Astrocyte (in vitro differentiated cells and primary cell): Measurements from ENCODE around the gene CACNA1B. TPM values are rescaled to one million over a fixed set of nuclear protein-coding genes. Genes with fewer than 3 reads are reported as not detected.

Source experiments
- DNase-seq: peaks from one replicate; pipeline ENCODE4 v3.0.0-alpha.2; 2010; ENCODE audit warnings: low read depth
- FAIRE-seq: peaks from 2 replicates; lab custom pipeline; 2011; peaks lifted over from hg19 to GRCh38; lab: Jason Lieb, UNC
- H2AFZ ChIP-seq: 2 replicates; pipeline ENCODE4 v1.6.0; 2012; ENCODE audit warnings: low read depth, low read length, inconsistent platforms
- H3K27ac ChIP-seq: 2 replicates; pipeline ENCODE4 v1.5.1; 2011; ENCODE audit warnings: low read depth, low read length, inconsistent platforms
- H3K27me3 ChIP-seq: 2 replicates; pipeline ENCODE4 v1.6.0; 2011; ENCODE audit warnings: low read length, inconsistent platforms; ENCODE audit not compliant: insufficient read depth
- H3K36me3 ChIP-seq: 2 replicates; pipeline ENCODE4 v1.5.1; 2011; ENCODE audit warnings: low read length, inconsistent platforms; ENCODE audit not compliant: insufficient read depth
- H3K4me1 ChIP-seq: 2 replicates; pipeline ENCODE4 v1.5.1; 2011; ENCODE audit warnings: low read length, inconsistent platforms; ENCODE audit not compliant: insufficient read depth
- H3K4me2 ChIP-seq: 2 replicates; pipeline ENCODE4 v1.6.0; 2012; ENCODE audit warnings: low read length, inconsistent platforms
- H3K4me3 ChIP-seq: 2 replicates; pipeline ENCODE4 v1.5.1; 2011; ENCODE audit warnings: low read depth, mild to moderate bottlenecking, low read length, inconsistent platforms; ENCODE audit not compliant: insufficient read depth
- H3K79me2 ChIP-seq: 2 replicates; pipeline ENCODE4 v1.6.0; 2012; ENCODE audit warnings: mild to moderate bottlenecking, low read length, inconsistent platforms; ENCODE audit not compliant: insufficient read depth
- H3K9ac ChIP-seq: 2 replicates; pipeline ENCODE4 v1.6.0; 2012; ENCODE audit warnings: mild to moderate bottlenecking, low read length, inconsistent platforms
- H3K9me3 ChIP-seq: 2 replicates; pipeline ENCODE4 v1.5.1; 2012; ENCODE audit warnings: low read depth, mild to moderate bottlenecking, low read length, inconsistent platforms; ENCODE audit not compliant: insufficient read depth
- H4K20me1 ChIP-seq: 2 replicates; pipeline ENCODE4 v1.6.0; 2012; ENCODE audit warnings: low read length, inconsistent platforms; ENCODE audit not compliant: insufficient read depth
- H3K27ac Mint-ChIP-seq: one replicate; pipeline ENCODE4 v1.8.0; 2021; ENCODE audit warnings: mild to moderate bottlenecking, mixed read lengths; ENCODE audit not compliant: unreplicated experiment
- H3K27me3 Mint-ChIP-seq: one replicate; pipeline ENCODE4 v1.8.0; 2021; ENCODE audit warnings: low read depth, mixed read lengths; ENCODE audit not compliant: unreplicated experiment
- H3K36me3 Mint-ChIP-seq: one replicate; pipeline ENCODE4 v1.8.0; 2021; ENCODE audit warnings: low read depth, mixed read lengths; ENCODE audit not compliant: unreplicated experiment
- H3K4me1 Mint-ChIP-seq: one replicate; pipeline ENCODE4 v1.8.0; 2021; ENCODE audit warnings: low read depth, mixed read lengths; ENCODE audit not compliant: unreplicated experiment
- H3K4me3 Mint-ChIP-seq: one replicate; pipeline ENCODE4 v1.8.0; 2021; ENCODE audit warnings: mild to moderate bottlenecking, moderate library complexity, mixed read lengths; ENCODE audit not compliant: unreplicated experiment
- H3K9me3 Mint-ChIP-seq: one replicate; pipeline ENCODE4 v1.8.0; 2021; ENCODE audit warnings: mild to moderate bottlenecking, mixed read lengths; ENCODE audit not compliant: unreplicated experiment
- CTCF ChIP-seq: IDR thresholded peaks from 2 replicates; pipeline ENCODE4 v1.5.1; 2011; ENCODE audit warnings: low read depth, mild to moderate bottlenecking, inconsistent platforms, low read length, moderate library complexity; ENCODE audit not compliant: insufficient read depth
- EZH2 ChIP-seq: IDR thresholded peaks from 2 replicates; pipeline ENCODE4 v1.6.1; 2012; ENCODE audit warnings: mild to moderate bottlenecking, low read length, inconsistent platforms; ENCODE audit not compliant: insufficient read depth
- total RNA-seq: library from RNA; stranded (reverse); gene quantifications from 2 replicates; pipeline ENCODE4 v1.2.1, GENCODE V29; 2021

CACNA1B gene
- total RNA-seq, 1 donor from 2014 or later, result 3.1 TPM

- no peak for FAIRE-seq
- Histone ChIP-seq H3K27ac (no peak overlapping the region), H3K79me2 (no peaks in the 10 kb centered on the region), H2AFZ (no peak overlapping the region), H3K9me3 (peaks cover 22% of the 10 kb centered on the region), H4K20me1 (no peaks in the 10 kb centered on the region), H3K9ac (no peak overlapping the region), H3K4me2 (no peak overlapping the region), H3K4me1 (no peaks in the 10 kb centered on the region), H3K36me3 (no peaks in the 10 kb centered on the region), H3K27me3 (no peaks in the 10 kb centered on the region), H3K4me3 (no peak overlapping the region)
- Mint-ChIP-seq H3K36me3 (peaks cover 8% of the 10 kb centered on the region), H3K4me3 (no peak overlapping the region), H3K9me3 (peaks cover 25% of the 10 kb centered on the region), H3K4me1 (no peaks in the 10 kb centered on the region), H3K27ac (no peak overlapping the region), H3K27me3 (peaks cover 7% of the 10 kb centered on the region)
- DNase-seq, result no peak
- TF ChIP-seq CTCF (no peak), EZH2 (no peak)
Observed at GRCh38 chr9:137946993-137947392, 69.4 kb downstream of the CACNA1B start.

- Histone ChIP-seq H3K9me3 (peaks cover 22% of the 10 kb centered on the region), H2AFZ (no peak overlapping the region), H3K9ac (no peak overlapping the region), H4K20me1 (no peaks in the 10 kb centered on the region), H3K27ac (no peak overlapping the region), H3K79me2 (no peaks in the 10 kb centered on the region), H3K4me2 (no peak overlapping the region), H3K4me1 (no peaks in the 10 kb centered on the region), H3K4me3 (no peak overlapping the region), H3K27me3 (no peaks in the 10 kb centered on the region), H3K36me3 (no peaks in the 10 kb centered on the region)
- Mint-ChIP-seq H3K4me1 (no peaks in the 10 kb centered on the region), H3K27ac (no peak overlapping the region), H3K9me3 (peaks cover 21% of the 10 kb centered on the region), H3K4me3 (no peak overlapping the region), H3K27me3 (peaks cover 9% of the 10 kb centered on the region), H3K36me3 (peaks cover 7% of the 10 kb centered on the region)
- DNase-seq (no peak), FAIRE-seq (no peak)
- TF ChIP-seq EZH2 (no peak), CTCF (no peak)
Observed at GRCh38 chr9:137948642-137949041, 71.1 kb downstream of the CACNA1B start.

- no peak for DNase-seq
- H3K9me3 ChIP-seq, result peaks cover 22% of the 10 kb centered on the region
Observed at GRCh38 chr9:137949260-137949659, 71.7 kb downstream of the CACNA1B start.

More at GRCh38 chr9:137949260-137949659, 71.7 kb downstream of the CACNA1B start:
- Histone ChIP-seq H3K9ac (no peak overlapping the region), H3K4me3 (no peak overlapping the region), H3K27ac (no peak overlapping the region), H3K4me1 (no peaks in the 10 kb centered on the region), H4K20me1 (no peaks in the 10 kb centered on the region), H3K36me3 (no peaks in the 10 kb centered on the region), H3K79me2 (no peaks in the 10 kb centered on the region), H3K27me3 (no peaks in the 10 kb centered on the region), H3K4me2 (no peak overlapping the region), H2AFZ (no peak overlapping the region)
- Mint-ChIP-seq H3K9me3 (peaks cover 19% of the 10 kb centered on the region), H3K27ac (no peak overlapping the region), H3K36me3 (peaks cover 7% of the 10 kb centered on the region), H3K27me3 (peaks cover 11% of the 10 kb centered on the region), H3K4me3 (no peak overlapping the region), H3K4me1 (no peaks in the 10 kb centered on the region)
- FAIRE-seq, result no peak
- TF ChIP-seq CTCF (no peak), EZH2 (no peak)
